OCI-M1 (cell line): ENCODE results near the gene KERA.

ENCODE experiments used
- DNase-seq: peaks from one replicate; lab custom pipeline; 2025; lab: John Stamatoyannopoulos, UW

The KERA gene

GRCh38 chr12:91073426-91073825, 15.6 kb upstream of the KERA start:
- no peak for DNase-seq

GRCh38 chr12:91072931-91073330, 15.1 kb upstream of the KERA start:
- no peak for DNase-seq

DNA sequence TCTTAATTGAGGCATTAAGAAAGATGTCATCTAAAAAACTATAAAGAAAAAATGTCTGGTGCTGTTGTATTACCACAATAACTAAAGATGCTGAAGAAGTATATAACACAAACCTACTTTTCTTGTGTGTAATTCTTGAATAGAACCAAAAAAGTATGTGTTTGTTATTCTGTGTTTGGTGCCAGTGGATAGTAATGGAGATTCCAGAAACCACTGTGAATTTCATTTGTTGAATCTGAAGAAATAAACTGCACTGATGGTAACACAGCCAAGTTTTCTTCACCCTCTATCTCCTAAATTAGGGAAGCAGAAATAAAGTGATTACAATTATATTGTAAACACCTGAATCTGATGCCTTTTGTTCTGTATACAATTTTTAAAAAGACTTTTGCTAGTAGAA, 13.1 kb upstream of the KERA start:
- no peak for DNase-seq

- no peak for DNase-seq
These were observed 7.6 kb upstream of the KERA start for GRCh38 chr12:91065396-91065795.

GRCh38 chr12:91064640-91065039, 6.8 kb upstream of the KERA start:
- DNase-seq: no peak

DNA sequence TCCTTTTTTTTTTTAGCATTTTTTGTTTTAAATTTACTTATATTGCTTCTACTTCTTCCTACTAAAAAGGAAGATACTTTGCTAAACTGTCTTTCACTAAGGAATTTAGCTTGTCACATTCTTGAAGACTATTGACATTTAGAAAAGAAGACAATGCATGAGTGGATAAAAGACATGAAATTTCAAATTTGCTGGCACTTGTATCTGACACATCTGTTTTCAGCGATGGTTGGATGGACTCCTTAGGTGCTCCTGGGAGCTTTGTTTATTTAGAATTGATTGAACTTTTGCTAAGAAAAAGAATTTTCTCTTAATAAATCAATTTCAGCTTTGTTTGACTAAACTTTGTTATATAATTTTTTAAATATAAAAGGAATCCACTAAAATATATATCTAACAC, 3.3 kb upstream of the KERA start:
- DNase-seq: no peak

DNA sequence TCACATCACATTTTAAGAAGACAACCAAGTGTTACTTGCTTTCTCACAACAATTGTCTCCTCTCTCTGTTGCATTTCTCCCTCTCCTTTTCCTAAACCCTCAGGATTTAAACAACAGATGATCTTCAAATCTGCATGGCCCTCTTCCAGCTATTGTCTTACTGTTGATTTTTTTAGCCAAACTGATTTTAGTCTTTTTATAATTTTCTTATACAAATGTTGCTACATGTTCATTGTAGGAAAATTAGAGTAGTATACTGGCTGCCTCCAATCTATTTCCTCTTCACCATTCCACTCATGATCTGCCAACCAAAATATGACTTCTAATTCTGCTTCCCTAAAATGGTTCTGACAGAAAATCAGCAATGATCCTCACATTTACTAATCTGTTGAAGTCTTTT, 1.4 kb upstream of the KERA start:
- DNase-seq: no peak

- no peak for DNase-seq
These were observed 962 bp upstream of the KERA start for GRCh38 chr12:91058786-91059185.

GRCh38 chr12:91056488-91056887, 1.3 kb downstream of the KERA start:
- no peak for DNase-seq

- DNase-seq: no peak
These were observed 1.8 kb downstream of the KERA start for GRCh38 chr12:91055976-91056375.

- no peak for DNase-seq
These were observed 3.7 kb downstream of the KERA start for GRCh38 chr12:91053951-91054715.

- DNase-seq: no peak
These were observed 5.8 kb downstream of the KERA start for GRCh38 chr12:91052026-91052425.

DNA sequence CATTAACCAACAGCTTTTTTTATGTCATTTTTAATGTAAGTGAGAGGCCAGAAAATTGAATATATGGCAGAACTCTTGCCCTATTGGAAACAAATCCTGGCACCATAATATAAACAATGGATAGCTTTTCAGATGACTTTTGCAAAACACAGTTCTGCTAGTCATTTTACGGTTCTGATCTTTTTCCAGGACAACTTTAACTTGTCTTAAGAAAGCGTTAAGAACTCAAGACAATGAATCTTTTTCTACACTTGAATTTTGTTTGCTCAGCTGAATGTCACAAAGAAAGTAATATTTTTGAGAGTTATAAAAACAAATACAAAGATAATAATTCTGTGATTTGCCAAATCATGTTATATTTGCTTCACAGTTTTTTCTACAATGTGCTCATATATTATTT, 13.2 kb downstream of the KERA start:
- no peak for DNase-seq

GRCh38 chr12:91043408-91043807, 14.4 kb downstream of the KERA start:
- DNase-seq: no peak

DNA sequence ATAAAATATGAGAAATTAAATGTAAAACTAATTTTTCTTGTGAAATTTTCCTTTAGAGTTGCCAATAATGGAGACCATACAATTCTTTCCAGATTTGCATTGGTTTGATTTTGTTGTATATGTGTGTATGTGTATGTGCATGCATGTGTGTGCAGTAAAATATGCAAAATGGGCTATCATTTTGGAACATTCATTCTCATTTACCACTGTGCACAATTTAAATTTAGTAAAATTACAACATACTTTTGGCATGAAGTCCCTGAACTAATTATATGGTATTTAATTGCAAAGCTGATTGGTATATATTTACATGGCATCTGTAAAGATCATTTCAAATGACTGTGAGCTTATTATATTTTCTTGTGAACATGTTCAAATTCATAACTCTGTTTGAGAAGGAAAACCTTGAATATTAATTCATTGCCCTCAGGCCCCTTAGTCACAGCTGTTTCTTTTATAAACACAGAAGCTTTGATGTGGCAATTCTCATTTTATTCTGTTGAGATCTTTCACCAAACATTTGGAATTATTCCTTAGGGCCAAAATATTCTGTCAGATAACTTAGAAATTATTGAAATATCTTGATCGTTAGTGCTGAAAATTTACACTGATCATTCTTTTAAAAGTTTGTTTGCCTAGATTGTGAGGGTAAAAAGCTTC, 17.6 kb downstream of the KERA start:
- DNase-seq: no peak

GRCh38 chr12:91037276-91037675, 20.5 kb downstream of the KERA start:
- DNase-seq: no peak

GRCh38 chr12:91033251-91033650, 24.6 kb downstream of the KERA start:
- peak; percentile 30 for DNase-seq

GRCh38 chr12:91023326-91024004, 34.4 kb downstream of the KERA start:
- DNase-seq: no peak

GRCh38 chr12:91021076-91021475, 36.7 kb downstream of the KERA start:
- no peak for DNase-seq

GRCh38 chr12:91019455-91019854, 38.4 kb downstream of the KERA start:
- DNase-seq: no peak

DNA sequence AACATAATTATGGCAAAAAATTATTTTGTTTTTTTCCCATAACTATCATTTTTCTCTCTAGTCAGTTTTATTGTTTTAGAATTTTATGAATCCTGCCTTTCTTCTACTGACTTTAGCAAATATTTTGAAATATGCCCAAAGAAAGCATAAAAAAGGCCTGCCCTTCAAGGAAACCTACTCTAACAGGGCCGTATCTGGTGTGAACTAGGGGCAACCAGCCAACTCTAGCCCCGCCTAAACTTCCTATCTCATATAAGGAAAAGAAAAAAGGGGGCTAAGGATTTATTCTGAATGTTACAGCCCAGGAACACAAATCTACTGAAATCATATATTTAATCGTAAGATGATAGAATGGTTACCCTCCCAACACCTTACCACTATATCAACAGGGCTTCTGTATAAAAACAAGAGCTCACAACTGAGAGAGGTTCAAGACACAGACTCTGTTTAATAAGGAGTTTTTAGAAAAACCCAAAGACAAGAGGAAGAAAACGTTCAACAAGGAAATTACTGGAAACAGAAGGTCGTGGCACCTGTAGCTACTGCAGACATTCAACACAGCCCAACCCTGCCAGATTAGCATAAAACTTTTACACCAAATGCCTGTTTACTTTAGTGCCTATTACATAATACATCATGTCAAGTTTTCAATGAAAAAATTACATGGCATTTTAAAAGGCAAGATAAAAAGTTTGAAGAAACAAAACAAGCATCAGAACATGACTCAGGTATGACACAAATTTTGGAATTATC, 40.1 kb downstream of the KERA start:
- DNase-seq: no peak

- no peak for DNase-seq
These were observed 40.8 kb downstream of the KERA start for GRCh38 chr12:91017043-91017442.
